ENCODE measurements around the gene GRIA1.

Gene GRIA1

DNA sequence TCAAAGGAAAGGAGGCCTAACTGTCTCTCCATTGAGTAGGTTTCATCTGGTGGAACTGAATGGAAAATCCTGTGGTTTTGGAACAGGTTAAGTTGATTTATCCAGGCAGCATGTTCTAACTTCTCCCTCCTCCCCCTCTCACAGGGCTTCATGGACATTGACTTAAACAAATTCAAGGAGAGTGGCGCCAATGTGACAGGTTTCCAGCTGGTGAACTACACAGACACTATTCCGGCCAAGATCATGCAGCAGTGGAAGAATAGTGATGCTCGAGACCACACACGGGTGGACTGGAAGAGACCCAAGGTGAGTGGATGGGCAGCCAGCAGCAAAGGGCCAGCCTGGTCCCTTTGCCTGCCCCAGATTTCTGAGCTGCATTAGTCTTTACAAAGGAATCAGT, 183.9 kb downstream of the GRIA1 start:
- no peak overlapping the region for H3K4me3 ChIP-seq (ENCODE audit: low read depth, low read length)
- TF ChIP-seq, protein P1, sequence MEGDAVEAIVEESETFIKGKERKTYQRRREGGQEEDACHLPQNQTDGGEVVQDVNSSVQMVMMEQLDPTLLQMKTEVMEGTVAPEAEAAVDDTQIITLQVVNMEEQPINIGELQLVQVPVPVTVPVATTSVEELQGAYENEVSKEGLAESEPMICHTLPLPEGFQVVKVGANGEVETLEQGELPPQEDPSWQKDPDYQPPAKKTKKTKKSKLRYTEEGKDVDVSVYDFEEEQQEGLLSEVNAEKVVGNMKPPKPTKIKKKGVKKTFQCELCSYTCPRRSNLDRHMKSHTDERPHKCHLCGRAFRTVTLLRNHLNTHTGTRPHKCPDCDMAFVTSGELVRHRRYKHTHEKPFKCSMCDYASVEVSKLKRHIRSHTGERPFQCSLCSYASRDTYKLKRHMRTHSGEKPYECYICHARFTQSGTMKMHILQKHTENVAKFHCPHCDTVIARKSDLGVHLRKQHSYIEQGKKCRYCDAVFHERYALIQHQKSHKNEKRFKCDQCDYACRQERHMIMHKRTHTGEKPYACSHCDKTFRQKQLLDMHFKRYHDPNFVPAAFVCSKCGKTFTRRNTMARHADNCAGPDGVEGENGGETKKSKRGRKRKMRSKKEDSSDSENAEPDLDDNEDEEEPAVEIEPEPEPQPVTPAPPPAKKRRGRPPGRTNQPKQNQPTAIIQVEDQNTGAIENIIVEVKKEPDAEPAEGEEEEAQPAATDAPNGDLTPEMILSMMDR (IDR thresholded peaks at IDR 0.05; ENCODE audit: borderline replicate concordance, insufficient read depth, low read depth, low read length), result no peak

DNA sequence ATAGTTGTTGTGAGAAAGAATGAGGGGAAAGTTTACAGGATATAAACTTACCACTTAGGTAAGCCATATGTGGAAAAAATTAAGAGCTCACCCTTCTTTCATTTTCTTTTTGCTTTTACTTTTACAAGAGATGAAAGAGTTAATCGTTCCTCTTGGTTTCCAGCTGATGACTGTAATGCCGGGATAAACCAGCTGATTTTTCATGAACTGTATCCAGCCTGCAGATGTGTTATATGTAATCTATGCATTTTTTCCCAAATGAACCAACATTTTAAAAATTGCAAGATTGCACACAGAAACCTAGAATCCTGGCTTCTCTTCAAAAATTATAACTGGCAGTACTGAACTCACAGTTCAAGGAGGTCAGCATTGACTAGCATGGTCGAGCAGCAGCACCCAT, 185.9 kb downstream of the GRIA1 start:
- TF ChIP-seq, protein P1 (IDR thresholded peaks at IDR 0.05; ENCODE audit: borderline replicate concordance, insufficient read depth, low read depth, low read length), result no peak
- no peak overlapping the region for H3K4me3 ChIP-seq (ENCODE audit: low read depth, low read length)

DNA sequence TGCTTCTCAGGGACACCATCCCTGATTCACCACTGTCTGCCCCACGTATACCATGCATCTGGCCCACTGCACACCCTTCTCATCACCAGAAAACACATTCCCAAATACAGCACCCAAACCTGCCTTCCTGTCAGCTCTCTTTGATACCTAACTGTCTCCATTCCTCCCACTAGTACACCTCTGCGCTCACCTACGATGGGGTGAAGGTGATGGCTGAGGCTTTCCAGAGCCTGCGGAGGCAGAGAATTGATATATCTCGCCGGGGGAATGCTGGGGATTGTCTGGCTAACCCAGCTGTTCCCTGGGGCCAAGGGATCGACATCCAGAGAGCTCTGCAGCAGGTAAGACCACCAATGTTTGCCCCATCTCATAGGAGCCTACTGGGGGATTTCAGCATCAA, 186.4 kb downstream of the GRIA1 start:
- H3K4me3 ChIP-seq (ENCODE audit: low read depth, low read length), result no peak overlapping the region
- TF ChIP-seq, protein P1 (IDR thresholded peaks at IDR 0.05; ENCODE audit: borderline replicate concordance, insufficient read depth, low read depth, low read length), result no peak

DNA sequence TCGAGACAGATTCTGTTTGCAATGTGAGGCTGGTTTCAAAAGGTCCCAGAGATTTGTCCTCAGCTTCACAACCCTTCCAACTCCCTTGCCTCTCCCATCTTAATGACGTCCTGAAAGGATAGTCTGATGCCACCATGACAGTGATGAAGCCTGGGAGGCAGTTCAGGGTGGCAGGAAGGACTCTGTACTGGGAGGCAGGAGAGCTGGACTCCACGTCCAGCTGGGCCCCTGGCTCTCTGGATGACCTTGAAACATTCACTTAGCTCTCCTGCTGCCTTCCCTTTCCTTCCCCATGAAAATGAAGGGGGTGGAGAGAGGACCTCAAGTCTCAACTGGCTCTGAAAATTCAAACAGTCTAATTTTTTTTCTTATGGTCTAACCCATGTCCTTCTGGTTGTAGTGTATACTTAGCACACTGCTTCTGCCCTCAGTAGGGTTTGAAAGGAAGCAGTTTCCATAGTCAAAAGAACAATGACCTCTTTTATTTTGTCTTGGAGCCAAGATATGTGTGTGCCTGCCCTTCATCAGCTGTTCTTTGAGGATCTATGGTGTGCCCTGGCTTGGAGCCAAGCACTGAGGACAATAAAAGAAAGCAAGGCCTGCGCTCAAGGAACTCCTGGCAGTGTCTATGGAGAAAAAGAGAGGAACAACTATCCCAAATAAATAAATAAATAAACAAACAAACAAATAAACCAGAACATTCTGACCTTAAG, 188.3 kb downstream of the GRIA1 start:
- no peak overlapping the region for H3K4me3 ChIP-seq (ENCODE audit: low read depth, low read length)
- TF ChIP-seq, protein P1 (IDR thresholded peaks at IDR 0.05; ENCODE audit: borderline replicate concordance, insufficient read depth, low read depth, low read length), result no peak

DNA sequence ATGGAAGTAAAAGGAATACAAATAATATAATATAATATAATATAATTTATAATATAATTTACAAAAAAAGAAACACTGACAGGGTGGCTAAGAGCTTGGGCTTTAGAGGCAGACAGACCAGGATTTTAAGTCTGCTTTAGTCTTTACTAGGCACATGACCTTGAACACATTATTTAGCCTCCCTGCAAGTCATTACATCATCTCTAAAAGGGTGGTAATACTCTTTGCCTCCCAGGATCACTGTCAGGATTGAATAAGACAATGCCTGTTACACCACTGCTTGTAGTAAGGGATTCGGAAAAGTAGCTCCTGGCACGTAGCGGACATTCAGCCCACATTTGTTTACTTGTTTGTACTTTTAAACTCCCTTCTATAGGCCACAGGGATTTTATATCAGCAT, 199.8 kb downstream of the GRIA1 start:
- H3K4me3 ChIP-seq (ENCODE audit: low read depth, low read length), result no peak overlapping the region
- TF ChIP-seq, protein P1 (IDR thresholded peaks at IDR 0.05; ENCODE audit: borderline replicate concordance, insufficient read depth, low read depth, low read length), result no peak

DNA sequence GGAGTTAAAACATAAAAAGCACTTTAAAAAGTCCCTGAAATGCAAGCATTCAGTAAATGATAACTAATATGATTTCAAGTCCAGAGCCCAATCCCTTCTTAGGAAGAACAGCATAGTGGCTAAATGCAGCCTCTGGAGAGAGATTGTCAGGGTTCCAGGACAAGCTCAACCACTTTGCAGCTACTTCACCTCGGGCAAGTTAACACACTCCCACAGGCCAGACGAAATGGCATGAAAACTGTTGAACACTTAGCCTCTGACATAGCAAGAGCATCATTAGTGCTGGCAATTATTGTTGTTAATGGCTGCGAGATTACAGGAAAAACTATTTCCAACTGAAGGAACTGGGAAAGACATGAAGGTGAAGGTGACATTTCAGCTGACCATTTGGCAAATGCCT, 205.8 kb downstream of the GRIA1 start:
- TF ChIP-seq, protein P1 (IDR thresholded peaks at IDR 0.05; ENCODE audit: borderline replicate concordance, insufficient read depth, low read depth, low read length), result no peak
- H3K4me3 ChIP-seq (ENCODE audit: low read depth, low read length), result no peak overlapping the region

DNA sequence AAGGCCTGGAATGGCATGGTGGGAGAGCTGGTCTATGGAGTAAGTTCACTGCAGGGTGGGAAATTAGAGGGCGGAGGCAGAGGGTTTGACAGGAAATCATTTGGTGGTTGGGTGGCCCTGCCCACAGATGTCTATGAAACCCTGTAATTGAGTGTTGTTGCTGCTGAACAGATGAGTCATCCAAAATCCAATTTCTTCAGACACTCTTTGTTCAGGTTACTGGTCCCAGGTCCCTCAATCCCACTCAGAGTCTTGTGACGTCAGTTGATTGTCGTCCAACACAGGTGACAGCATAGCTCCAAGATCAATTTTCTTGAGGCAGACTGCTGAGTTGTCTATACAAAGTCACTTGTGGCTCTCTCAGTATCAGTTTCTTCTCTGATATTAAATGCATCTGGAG, 208.6 kb downstream of the GRIA1 start:
- H3K4me3 ChIP-seq (ENCODE audit: low read depth, low read length), result no peak overlapping the region
- TF ChIP-seq, protein P1 (IDR thresholded peaks at IDR 0.05; ENCODE audit: borderline replicate concordance, insufficient read depth, low read depth, low read length), result no peak
